ENCODE results near the gene DIPK1B. TPM values are rescaled to one million over a fixed set of nuclear protein-coding genes. Genes with fewer than 3 reads are reported as not detected.

The DIPK1B gene
- polyA plus RNA-seq (ENCODE audit: insufficient read length in 3 of 3) = 10 to 100 TPM; 27.0 to 41.9 (median 38.8) TPM
- long read RNA-seq, donor 1, transcript FAM69B-202 (5 exons, 1,668 nt) = major isoform, 19 of 150 reads
- long read RNA-seq, donor 1, partial matches to known transcripts = 120 of 150 reads
- long read RNA-seq, donor 1, other reads (novel, unspliced or antisense) = 10 of 150 reads
- long read RNA-seq, donor 2, transcript FAM69B-202 (5 exons, 1,668 nt) = major isoform, 24 of 24 reads
- long read RNA-seq, donor 2, partial matches to known transcripts = 0 of 24 reads
- long read RNA-seq, donor 2, other reads (novel, unspliced or antisense) = 0 of 24 reads
- long read RNA-seq, donor 3, transcript FAM69B-202 (5 exons, 1,668 nt) = major isoform, 29 of 250 reads
- long read RNA-seq, donor 3, partial matches to known transcripts = 70 of 250 reads
- long read RNA-seq, donor 3, other reads (novel, unspliced or antisense) = 151 of 250 reads
- long read RNA-seq, donor 4, transcript FAM69B-202 (5 exons, 1,668 nt) = major isoform, 27 of 28 reads
- long read RNA-seq, donor 4, partial matches to known transcripts = 0 of 28 reads
- long read RNA-seq, donor 4, other reads (novel, unspliced or antisense) = 0 of 28 reads
- long read RNA-seq, donor 5 = 0 reads
- long read RNA-seq, donor 6, transcript FAM69B-202 (5 exons, 1,668 nt) = major isoform, 19 of 39 reads
- long read RNA-seq, donor 6, partial matches to known transcripts = 18 of 39 reads
- long read RNA-seq, donor 6, other reads (novel, unspliced or antisense) = 0 of 39 reads
- long read RNA-seq, donor 7, transcript FAM69B-202 (5 exons, 1,668 nt) = major isoform, 18 of 199 reads
- long read RNA-seq, donor 7, partial matches to known transcripts = 156 of 199 reads
- long read RNA-seq, donor 7, other reads (novel, unspliced or antisense) = 25 of 199 reads
- long read RNA-seq, donor 8, transcript FAM69B-202 (5 exons, 1,668 nt) = major isoform, 32 of 206 reads
- long read RNA-seq, donor 8, partial matches to known transcripts = 126 of 206 reads
- long read RNA-seq, donor 8, other reads (novel, unspliced or antisense) = 45 of 206 reads
- long read RNA-seq, donor 9, transcript FAM69B-202 (5 exons, 1,668 nt) = major isoform, 27 of 27 reads
- long read RNA-seq, donor 9, partial matches to known transcripts = 0 of 27 reads
- long read RNA-seq, donor 9, other reads (novel, unspliced or antisense) = 0 of 27 reads
- long read RNA-seq, donor 10, transcript FAM69B-202 (5 exons, 1,668 nt) = major isoform, 14 of 15 reads
- long read RNA-seq, donor 10, partial matches to known transcripts = 0 of 15 reads
- long read RNA-seq, donor 10, other reads (novel, unspliced or antisense) = 0 of 15 reads
- long read RNA-seq, donor 11, transcript FAM69B-202 (5 exons, 1,668 nt) = major isoform, 25 of 26 reads
- long read RNA-seq, donor 11, partial matches to known transcripts = 0 of 26 reads
- long read RNA-seq, donor 11, other reads (novel, unspliced or antisense) = 0 of 26 reads
- long read RNA-seq, donor 12, transcript FAM69B-202 (5 exons, 1,668 nt) = major isoform, 15 of 240 reads
- long read RNA-seq, donor 12, partial matches to known transcripts = 201 of 240 reads
- long read RNA-seq, donor 12, other reads (novel, unspliced or antisense) = 23 of 240 reads
- long read RNA-seq, donor 13 = 0 reads
- long read RNA-seq, donor 14, transcript FAM69B-202 (5 exons, 1,668 nt) = major isoform, 22 of 22 reads
- long read RNA-seq, donor 14, partial matches to known transcripts = 0 of 22 reads
- long read RNA-seq, donor 14, other reads (novel, unspliced or antisense) = 0 of 22 reads
- long read RNA-seq, donor 15, transcript FAM69B-202 (5 exons, 1,668 nt) = major isoform, 8 of 9 reads
- long read RNA-seq, donor 15, partial matches to known transcripts = 0 of 9 reads
- long read RNA-seq, donor 15, other reads (novel, unspliced or antisense) = 0 of 9 reads
- long read RNA-seq, donor 16, transcript FAM69B-202 (5 exons, 1,668 nt) = major isoform, 71 of 93 reads
- long read RNA-seq, donor 16, partial matches to known transcripts = 21 of 93 reads
- long read RNA-seq, donor 16, other reads (novel, unspliced or antisense) = 0 of 93 reads

DNA sequence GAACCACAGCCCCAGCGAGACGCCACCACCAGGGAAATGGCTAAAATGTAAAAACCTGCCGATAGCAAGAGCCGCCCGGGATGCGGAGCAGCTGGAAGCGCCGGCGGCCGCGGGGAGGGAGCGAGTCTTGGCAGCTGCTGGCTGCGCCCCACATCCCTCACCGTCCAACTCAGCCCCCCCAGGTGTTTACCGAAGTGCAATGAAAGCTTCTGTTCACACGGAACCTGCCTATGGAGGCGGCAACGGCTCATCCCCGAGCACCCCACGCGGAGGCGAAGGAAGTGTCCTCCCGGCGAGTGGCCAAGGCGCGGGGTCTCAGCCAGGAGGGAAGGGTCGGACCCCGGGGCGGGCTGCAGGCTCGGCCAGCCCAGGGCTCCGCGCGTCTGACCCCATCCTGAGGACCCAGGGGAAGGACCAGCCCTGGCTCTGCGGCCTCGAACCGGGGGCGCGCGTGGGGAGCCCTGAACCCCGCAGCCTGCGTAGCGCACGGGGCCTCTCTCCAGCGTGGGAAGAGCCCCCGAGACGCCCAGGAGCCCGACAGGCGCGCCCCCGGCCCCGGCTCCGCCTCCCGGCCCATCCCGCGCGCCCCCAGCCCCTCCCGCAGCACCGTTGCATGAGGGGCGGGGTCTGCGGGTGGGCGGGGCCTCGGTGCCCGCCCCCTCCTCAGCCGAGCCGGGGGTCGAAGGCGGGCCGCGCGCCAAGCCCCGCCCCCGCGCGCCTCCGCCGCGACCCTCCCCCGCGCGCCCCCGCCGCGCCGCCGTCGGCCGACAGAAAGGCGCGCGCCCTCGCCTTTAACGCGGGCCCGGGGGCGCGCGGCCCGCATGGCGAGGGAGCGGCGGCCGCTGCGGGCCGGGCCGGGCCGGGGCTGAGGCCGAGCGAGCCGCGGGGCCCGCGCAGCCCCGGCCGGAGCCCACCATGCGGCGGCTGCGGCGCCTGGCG is at the start of gene DIPK1B:
DIPK1B (plus strand) TSS at position 822 of the 939 bp plus-strand sequence; CDS start at position 916, 94 bp downstream.
- DNase-seq (ENCODE audit: extremely low read depth in 1 of 11, low read depth in 9 of 11, low spot score in 4 of 11) = peak in 1 of 11 donors; percentile 60

- no peak for DNase-seq (ENCODE audit: extremely low read depth in 1 of 11, low read depth in 9 of 11, low spot score in 4 of 11)
Observed at GRCh38 chr9:136662656-136663581, 49.5 kb upstream of the DIPK1B start, which contains the start of gene EGFL7. Gene EGFL7, plus strand, starts transcription at chr9:136662916. Its CDS starts 5,367 bp downstream, at chr9:136668283.

GRCh38 chr9:136664000-136664915 is 48.1 kb upstream of the DIPK1B start:
- DNase-seq (ENCODE audit: extremely low read depth in 1 of 11, low read depth in 9 of 11, low spot score in 4 of 11) = no peak

DNA sequence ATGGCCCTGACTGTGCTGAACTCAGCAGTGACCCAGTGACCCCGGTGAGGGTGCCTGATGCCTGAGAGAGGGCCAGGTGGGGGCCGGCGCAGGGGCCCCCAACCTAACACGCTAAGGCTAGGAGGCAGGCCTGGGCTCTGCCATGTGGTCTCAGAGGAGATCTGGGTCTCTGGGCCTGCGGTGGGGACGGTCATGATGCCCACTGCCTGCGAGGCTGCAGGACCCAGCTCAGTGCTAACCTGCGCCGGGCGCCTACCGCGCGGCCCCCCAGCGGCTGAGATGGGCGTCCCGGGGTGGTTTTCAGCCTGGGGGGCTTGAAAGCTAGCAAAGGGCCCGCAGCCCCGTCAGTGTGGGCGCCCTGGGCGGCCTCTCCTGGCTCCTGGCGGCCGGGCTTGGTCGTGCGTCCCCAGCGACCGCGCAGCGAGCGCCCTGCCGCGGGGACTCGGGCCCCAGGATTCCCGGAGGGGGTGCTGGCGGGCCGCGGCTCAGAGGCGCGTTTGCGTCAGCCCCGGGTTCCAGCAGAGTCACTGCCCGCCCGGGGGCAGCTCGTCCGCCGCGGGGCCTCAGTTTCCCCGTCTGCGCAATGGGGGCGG is 47.2 kb upstream of the DIPK1B start:
- DNase-seq (ENCODE audit: extremely low read depth in 1 of 11, low read depth in 9 of 11, low spot score in 4 of 11) = no peak

DNA sequence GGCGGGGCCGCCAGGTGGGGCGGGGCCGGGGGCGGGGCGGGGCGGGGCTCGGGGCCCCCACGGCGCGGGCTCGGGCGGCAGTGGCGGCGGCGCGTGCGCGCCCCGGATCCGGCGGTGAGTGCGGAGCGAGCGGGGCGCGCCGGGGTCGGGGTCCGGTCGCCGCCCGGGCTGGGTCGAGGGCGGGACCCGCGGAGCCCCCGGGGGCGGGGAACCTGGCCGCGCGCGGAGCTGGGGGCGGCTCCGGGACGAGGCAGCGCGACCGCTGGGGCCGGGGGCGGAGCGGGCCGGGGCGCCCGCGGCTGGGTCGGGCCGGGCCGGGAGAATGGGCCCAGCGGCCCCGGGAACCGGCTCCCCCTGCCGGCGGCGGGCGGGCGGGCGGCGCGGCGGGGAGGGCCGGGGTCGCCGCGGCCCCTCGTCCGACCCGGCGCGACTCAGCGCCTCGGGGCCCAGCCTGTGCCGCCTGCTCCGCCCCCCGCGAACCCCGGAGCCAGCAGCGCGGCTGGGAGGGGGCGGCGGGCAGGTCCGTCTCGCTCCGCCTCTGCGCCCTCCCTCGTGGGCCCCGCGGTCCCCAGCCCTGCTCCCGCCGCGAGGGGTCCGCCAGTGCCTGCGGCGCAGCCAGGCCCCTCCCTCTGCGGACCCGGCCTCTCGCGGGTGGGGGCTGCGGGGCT is 46.5 kb upstream of the DIPK1B start:
- DNase-seq (ENCODE audit: extremely low read depth in 1 of 11, low read depth in 9 of 11, low spot score in 4 of 11) = no peak

DNA sequence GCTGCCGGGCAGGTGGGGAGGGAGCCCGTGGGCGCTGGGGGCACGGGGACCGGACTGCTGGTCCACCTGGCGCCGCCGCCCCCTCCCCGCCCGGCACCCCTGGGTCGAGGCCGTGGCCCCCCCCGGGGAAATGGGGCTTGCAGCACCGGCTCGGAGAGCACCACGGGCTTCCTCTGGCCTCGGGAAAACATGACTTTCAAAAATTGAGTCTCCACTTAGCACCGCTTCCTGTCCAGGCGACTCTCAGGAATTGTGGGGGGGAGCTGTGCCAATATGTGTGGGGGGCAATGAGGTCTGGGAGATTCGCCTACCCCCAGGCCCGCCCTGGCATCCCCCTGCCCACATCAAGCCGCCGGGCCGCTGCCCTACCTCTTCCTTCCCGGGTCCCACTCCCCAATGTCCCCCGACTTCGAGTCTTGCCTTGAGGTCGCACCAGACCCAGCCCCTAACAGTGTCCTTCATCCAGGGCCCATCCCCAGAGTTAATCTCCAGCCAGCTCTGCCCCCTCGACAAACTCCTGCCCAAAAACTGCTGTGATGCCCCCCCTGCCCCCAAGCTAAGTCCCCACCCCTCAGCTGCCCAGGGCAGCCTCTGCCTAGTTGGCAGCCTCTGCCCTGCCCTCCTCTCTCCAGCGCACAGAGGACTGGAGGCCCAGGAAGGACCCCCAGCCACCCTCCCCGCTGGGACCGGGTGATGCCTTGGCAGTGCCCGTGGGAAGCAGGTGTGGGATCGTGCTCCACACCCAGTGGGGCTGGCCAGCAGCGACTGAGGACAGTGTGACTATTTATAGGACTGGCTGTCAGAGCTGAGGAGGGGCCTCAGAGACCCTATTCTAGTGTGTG is 45.8 kb upstream of the DIPK1B start:
- no peak for DNase-seq (ENCODE audit: extremely low read depth in 1 of 11, low read depth in 9 of 11, low spot score in 4 of 11)

- no peak for DNase-seq (ENCODE audit: extremely low read depth in 1 of 11, low read depth in 9 of 11, low spot score in 4 of 11)
Observed at GRCh38 chr9:136667214-136667939, 45.0 kb upstream of the DIPK1B start.

DNA sequence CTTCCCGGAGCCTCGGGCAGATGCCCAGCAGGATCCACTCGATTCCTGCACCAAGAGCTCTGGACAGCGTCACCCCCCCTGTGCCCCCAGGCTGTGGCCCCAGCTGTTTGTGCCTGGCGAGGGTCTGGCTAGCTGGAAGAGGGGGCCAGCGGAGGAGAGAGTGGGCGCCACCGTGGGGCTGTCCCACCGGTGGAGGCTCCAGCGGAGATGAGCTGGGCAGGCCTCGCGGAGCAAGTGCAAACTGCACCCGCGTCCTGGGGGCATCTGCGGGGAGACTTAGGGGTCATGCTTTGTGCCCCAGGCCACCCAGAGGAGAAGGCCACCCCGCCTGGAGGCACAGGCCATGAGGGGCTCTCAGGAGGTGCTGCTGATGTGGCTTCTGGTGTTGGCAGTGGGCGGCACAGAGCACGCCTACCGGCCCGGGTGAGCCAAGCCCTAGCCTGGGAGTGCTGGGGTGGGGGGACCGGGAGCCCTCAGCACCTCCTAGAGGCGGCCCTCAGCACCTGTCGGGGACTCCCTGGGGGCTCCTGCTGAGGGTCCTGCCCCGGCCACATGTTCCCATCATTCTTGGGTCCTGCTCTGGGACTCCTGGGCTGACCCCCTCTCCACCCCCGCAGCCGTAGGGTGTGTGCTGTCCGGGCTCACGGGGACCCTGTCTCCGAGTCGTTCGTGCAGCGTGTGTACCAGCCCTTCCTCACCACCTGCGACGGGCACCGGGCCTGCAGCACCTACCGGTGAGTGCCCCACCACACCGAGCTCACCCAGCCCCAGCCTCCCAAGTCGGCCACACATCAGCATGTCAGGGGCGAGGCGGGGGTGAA is 44.2 kb upstream of the DIPK1B start:
- DNase-seq (ENCODE audit: extremely low read depth in 1 of 11, low read depth in 9 of 11, low spot score in 4 of 11) = no peak

DNA sequence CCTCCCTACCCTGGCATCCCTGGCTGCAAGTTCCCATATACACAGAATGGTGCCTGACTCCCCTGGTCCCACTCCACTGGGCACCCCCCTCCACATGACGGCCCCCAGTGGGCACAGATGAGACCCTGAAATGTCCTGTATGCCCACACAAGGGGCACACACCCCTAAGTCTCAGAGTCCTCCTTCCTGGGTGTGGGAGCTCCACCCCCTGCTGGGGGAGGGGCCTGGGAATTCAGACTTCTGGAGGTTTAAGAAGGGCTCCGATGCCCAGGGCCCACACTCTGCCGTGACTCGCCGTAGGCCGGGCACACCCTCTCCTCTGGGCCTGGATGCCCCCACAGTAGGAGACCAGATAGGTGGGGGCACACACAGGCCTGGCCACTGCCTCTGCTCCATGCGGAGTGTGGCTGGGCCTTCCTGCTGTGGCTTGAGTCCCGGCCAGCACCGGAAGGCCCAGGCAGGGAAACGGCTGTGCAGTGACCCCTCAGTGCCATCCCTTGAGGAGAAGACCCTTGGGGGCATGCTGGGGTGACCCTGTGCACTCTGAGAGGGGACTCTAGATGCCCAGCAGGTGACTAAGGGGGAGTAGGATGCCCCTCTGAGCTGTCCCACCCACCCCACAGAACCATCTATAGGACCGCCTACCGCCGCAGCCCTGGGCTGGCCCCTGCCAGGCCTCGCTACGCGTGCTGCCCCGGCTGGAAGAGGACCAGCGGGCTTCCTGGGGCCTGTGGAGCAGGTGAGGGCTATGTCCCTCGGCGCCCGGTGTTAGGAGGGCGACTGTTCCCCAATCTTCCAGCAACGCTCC is 43.2 kb upstream of the DIPK1B start:
- no peak for DNase-seq (ENCODE audit: extremely low read depth in 1 of 11, low read depth in 9 of 11, low spot score in 4 of 11)

DNA sequence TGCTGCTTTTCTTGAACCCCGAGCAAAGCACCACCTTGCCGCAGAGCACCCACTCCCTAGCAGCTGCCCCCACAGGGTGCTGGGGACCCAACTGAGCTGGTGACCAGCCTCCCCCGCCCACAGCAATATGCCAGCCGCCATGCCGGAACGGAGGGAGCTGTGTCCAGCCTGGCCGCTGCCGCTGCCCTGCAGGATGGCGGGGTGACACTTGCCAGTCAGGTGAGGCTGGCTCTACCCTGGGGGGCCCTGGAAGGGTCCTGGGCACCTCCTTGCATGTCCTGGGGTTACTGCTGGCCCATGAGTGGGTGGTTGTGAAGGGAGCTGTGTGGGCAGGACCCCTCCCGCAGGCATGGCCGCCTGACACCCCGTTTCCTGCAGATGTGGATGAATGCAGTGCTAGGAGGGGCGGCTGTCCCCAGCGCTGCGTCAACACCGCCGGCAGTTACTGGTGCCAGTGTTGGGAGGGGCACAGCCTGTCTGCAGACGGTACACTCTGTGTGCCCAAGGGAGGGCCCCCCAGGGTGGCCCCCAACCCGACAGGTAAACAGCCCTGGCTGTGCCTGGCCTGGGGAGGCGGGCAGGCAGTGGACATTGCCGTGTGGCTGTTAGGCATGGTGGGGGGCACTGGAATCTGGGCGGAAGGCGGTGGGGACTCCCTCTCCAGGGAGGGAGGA is 42.4 kb upstream of the DIPK1B start:
- no peak for DNase-seq (ENCODE audit: extremely low read depth in 1 of 11, low read depth in 9 of 11, low spot score in 4 of 11)
